GM18907 (cell line): ENCODE measurements around the gene LCE6A.

Source experiments
- ATAC-seq: cut with Tn5 transposase; IDR thresholded peaks from one replicate; pipeline ENCODE4 v1.9.1; 2021; ENCODE audit warnings: mild to moderate bottlenecking, moderate library complexity; ENCODE audit not compliant: unreplicated experiment

LCE6A gene

DNA sequence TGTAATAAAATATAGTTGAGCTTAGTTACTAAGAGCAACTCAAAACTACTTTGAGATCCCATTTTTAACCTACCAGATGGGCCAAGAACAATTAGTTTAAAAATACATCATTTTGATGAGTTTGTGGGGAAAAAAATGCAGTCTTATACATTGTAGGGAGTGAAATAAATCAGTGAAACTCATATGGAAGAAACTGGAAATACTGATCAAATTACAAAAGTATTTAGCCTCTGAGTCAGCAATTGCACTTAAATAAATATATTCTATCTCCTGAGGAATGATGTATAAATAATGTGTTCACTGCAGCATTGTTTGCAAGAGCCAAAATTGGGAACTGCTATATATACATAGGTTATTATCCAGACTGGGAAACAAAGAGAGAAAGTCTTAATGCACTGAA, 30.8 kb downstream of the LCE6A start:
- no peak for ATAC-seq

DNA sequence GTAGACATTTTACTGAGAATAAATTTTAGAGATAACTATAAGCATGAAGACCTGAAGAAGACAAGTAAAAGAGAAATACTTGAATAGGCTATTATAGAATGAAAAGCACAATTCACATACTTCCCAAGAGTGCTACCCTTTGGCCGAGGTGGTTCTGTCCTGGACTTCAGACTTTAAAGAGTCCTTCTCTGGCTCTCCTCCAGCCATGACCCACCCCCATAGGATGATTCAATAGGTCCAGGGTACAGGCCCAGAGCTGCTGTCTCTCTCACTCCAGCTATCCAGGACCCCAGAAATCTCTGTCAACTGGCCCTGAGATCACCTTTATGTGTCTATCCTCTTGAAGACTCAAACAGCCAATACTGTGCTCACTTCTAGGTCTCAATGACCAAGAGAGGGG, 34.2 kb downstream of the LCE6A start:
- no peak for ATAC-seq

DNA sequence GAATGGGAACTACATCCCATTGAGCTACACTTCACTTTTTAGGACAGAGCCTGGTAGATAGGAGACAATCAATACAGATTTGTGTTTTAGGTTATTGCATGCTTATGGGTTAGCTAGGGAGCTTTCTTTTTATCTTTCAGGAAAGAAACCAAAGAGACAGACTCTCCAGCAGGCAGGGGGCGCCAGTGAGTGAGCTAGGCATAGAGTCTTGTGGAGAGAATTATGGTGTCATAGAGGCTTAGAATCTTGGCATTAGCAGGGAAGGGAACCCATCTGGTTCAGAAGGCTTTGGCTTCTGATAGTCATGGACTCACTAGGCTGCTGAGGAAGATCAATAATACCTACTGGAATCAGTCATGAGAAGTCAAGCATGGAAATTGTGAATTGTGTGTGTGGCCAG, 35.4 kb downstream of the LCE6A start, which contains the start of gene SMCP:
SMCP (plus strand) TSS at position 281 of the 400 bp plus-strand sequence. CDS start 6,101 bp downstream, outside the sequence.
- ATAC-seq = no peak

DNA sequence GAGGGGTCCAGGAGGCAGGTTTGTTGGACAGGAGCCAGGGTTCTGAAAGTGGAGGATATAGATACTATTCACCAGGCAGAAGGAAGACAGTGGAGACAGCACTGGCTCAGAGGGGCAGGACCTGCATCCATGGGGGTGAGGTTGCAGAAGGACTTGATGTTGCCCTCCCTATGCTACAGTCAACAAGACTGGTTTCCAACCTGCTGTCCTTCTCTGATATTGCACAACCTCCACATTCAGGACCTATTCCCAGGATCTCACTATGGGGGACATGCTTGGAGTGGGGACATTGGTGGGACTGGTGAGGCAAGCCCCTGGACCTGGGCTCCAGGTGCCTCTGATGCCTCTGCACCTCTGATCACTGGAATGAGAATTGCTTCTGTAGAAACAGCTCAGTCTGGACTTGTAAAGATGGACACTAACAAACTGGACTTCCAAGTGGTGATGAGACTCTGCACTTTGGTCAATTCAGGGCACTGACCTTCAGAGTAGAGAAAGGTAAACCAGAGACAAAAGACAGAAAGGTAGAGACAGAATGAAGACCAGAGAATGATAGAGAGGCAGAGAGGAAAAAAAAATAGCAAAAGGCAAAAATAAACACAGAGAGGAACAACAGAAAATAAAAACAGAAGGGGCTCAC, 37.0 kb downstream of the LCE6A start:
- no peak for ATAC-seq

DNA sequence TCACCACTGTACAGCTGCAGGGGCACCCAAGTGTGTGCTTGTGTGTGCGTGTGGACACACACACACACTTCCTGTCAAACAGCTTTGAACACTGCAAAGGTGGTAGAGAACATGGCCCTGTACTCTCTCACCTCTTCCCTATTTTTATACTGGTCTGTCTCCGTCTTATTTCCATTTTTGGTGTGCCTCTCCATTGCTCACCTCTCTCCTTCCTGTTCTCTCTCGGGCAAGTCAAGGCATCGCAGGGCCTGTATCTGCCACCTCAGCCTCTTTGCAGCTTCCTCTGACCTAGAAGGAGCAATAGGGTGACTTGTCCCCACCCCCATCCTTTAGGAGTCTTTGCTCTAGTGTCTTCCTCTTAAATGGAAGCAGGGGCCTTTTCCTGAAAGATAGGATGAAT, 37.7 kb downstream of the LCE6A start:
- ATAC-seq = no peak

DNA sequence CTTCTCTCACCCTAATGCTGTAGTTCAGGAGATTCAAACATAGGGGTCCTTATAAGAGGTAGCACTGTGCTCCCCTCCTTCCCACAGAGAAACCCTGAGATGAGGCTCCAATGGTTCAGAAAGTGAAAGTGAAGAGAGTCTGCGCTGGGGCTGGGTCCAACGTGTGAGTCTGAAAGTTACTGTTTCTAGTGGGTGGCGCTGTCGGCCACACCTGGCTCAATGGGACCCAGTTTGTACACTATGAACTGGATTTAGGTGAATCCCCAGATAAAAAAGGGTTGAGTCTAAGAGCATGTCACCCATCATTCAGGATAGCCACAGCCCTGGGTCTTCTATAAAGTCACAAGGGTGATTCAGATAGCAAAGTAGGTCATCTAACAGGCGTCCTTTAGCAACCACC, 38.3 kb downstream of the LCE6A start:
- ATAC-seq = no peak

DNA sequence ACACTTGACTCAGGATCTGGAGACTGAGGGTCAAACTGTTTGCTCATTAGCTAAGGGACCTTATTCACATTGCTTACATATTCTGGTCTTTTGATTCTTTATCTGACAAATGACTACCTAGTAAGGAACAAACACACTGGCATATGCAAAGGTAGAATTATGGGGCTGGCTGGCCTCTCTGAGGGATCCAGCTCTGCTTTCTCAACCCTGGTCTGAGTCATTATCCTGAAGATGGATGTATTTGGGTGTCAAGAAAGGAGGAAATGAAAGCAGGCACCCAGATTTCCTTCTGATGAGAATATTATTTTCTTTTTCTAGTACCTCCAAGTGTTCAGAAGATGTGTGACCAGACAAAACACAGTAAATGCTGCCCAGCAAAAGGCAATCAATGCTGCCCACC, 41.4 kb downstream of the LCE6A start:
- ATAC-seq = no peak

DNA sequence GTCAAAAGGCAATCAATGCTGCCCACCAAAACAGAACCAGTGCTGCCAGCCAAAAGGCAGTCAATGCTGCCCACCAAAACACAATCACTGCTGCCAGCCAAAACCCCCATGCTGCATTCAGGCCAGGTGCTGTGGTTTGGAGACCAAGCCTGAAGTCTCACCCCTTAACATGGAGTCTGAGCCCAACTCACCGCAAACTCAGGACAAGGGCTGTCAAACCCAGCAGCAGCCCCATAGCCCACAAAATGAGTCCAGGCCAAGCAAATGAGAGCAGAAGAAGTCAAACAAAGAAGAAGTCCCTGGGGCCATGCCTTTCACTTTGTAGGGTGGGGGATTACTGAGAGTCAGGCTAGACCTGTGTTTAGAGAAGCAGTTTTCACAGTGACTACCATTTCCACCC, 41.9 kb downstream of the LCE6A start:
- ATAC-seq = no peak

DNA sequence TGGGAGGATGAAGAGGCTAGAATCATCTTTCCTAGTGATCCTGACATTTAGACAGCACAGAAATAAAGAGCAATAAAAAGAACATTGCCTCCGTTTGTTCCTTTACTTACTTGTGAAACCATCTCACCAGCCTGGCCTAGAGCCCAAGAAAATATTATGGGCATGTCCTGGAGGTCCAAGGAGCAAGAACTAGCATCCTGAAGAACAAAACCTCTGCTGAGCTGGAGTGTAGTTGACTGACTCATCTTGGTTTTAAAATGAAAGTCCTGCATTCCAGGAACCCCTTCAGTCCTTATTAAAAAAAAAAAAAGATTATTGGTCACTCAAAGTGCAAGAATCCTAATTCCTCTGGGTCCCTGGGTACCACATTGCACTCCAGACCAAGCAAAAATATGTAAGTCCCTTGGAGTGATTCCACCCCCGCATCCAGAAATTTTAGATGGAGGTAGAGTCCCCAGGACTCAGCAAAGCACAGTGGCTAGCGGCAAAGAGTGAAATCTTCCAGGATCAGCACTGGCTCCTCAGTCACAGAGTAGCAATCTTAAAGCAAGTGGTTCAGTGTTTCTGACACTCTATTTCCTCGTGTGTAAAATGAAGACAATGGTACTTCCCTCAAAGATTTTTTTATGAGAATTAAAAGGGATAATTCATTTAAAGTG, 42.4 kb downstream of the LCE6A start:
- ATAC-seq = no peak

DNA sequence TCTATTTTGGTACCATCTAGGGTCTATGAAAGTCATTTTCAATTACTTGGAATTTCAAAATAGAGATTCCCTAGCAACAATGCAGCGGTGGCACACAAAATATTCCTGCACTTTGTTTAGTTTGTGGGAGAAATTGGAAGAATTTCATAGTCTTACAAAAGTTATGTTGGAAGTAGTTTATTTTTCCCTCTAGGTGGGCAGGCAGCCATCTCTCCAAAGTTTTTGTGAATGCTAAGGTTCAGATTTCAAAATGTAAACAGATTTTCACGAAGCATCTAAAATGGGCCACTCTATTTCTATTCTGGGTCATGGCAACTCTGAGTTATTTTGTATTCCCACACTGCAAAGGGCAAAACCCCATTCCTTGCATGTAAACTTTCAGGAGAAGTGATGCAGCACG, 43.4 kb downstream of the LCE6A start:
- no peak for ATAC-seq

DNA sequence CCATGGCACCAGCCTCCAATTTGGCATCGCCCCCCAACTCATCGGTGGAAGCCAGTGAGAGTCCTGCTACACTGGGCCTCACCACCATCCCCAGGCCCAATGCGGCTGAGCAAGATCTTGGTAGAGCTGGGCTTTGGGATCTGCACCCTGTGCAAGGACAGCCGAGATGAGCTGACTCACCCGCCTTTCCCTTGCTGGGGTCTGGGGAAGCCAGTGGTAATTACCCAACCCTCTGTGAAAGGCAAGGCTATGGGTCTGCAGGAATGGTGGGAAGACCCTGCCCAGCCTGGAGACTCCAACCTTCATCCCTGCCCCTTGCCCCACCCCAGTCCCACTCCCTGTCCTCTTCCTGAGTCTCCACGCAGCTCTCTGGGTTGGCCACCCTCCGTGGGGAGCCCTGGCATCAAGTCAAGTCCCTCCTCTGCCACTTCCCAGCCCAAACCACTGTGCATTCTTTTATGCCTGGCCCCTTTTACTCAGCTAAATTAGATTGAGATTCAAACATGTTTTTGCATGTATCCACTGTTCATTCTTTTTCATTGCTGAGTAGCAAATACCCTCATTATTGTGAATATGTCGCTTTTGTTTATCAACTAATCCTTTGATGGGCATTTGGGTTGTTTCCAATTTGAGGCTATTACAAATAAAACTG, 44.2 kb downstream of the LCE6A start:
- ATAC-seq = no peak

DNA sequence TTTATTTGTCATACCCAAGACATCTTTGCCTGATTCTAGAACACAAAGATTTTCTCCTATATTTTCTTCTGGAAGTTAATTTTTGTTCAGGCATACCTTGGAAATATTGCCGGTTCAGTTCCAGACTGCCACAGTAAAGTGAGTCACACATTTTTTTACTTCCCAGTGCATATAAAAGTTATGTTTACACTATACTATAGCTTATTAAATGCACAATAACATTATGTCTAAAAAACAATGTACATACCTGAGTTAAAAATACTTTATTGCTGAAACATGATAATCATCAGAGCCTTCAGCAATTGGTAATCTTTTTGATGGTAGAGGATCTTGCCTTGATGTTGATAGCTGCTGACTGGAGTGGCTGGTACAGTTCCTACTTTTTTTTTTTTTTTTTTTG, 45.5 kb downstream of the LCE6A start:
- ATAC-seq = no peak
